ENCODE results near the gene CEP128.
A peak's percentile ranks its signal among the peaks of the same experiment; 100 is the strongest.

- TF ChIP-seq, protein P1, sequence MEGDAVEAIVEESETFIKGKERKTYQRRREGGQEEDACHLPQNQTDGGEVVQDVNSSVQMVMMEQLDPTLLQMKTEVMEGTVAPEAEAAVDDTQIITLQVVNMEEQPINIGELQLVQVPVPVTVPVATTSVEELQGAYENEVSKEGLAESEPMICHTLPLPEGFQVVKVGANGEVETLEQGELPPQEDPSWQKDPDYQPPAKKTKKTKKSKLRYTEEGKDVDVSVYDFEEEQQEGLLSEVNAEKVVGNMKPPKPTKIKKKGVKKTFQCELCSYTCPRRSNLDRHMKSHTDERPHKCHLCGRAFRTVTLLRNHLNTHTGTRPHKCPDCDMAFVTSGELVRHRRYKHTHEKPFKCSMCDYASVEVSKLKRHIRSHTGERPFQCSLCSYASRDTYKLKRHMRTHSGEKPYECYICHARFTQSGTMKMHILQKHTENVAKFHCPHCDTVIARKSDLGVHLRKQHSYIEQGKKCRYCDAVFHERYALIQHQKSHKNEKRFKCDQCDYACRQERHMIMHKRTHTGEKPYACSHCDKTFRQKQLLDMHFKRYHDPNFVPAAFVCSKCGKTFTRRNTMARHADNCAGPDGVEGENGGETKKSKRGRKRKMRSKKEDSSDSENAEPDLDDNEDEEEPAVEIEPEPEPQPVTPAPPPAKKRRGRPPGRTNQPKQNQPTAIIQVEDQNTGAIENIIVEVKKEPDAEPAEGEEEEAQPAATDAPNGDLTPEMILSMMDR (IDR thresholded peaks at IDR 0.05), result peak; percentile 90 to 95 (median 93)
- TF ChIP-seq POLR2AphosphoS5 (IDR thresholded peaks at IDR 0.05) (no peak), POLR2A (IDR thresholded peaks at IDR 0.05) (no peak), EP300 (IDR thresholded peaks at IDR 0.05; ENCODE audit: low read depth) (no peak)
These were observed 45.9 kb upstream of the CEP128 start for GRCh38 chr14:80987235-80988032.

Measured in transverse colon (tissue), 4 donors.